ENCODE data around the gene MPZ.
"Not testable (repeated sequence)": the region's sequence is repeated elsewhere in the genome, so short reads cannot be mapped to it uniquely, and the experiment has no call there.

Gene MPZ

GRCh38 chr1:161299347-161299746 is 10.4 kb downstream of the MPZ start:
- peak; percentile 65 for DNase-seq

- DNase-seq, result peak; percentile 10
Observed at GRCh38 chr1:161298116-161298515, 11.7 kb downstream of the MPZ start.

- DNase-seq, result no peak
Observed at GRCh38 chr1:161297415-161297814, 12.4 kb downstream of the MPZ start.

- DNase-seq, result no peak
Observed at GRCh38 chr1:161290779-161291178, 19.0 kb downstream of the MPZ start.

GRCh38 chr1:161287482-161288054 is 22.2 kb downstream of the MPZ start:
- DNase-seq, result no peak

GRCh38 chr1:161285521-161285920 is 24.2 kb downstream of the MPZ start:
- no peak for DNase-seq

- DNase-seq, result no peak
Observed at GRCh38 chr1:161285113-161285512, 24.7 kb downstream of the MPZ start.

GRCh38 chr1:161282991-161283390 is 26.8 kb downstream of the MPZ start:
- DNase-seq, result no peak

GRCh38 chr1:161274874-161275273 is 34.9 kb downstream of the MPZ start:
- no peak for DNase-seq

- no peak for DNase-seq
Observed at GRCh38 chr1:161273402-161273801, 36.4 kb downstream of the MPZ start.

- DNase-seq, result peak; percentile 6
Observed at GRCh38 chr1:161267321-161267720, 42.4 kb downstream of the MPZ start.

GRCh38 chr1:161266836-161267235 is 42.9 kb downstream of the MPZ start:
- no peak for DNase-seq

- DNase-seq, result no peak
Observed at GRCh38 chr1:161266202-161266601, 43.6 kb downstream of the MPZ start.

GRCh38 chr1:161265305-161265704 is 44.5 kb downstream of the MPZ start:
- no peak for DNase-seq

GRCh38 chr1:161261261-161262235 is 48.2 kb downstream of the MPZ start:
- DNase-seq, result no peak

GRCh38 chr1:161260376-161261260 is 49.1 kb downstream of the MPZ start:
- no peak for DNase-seq

GRCh38 chr1:161259765-161260164 is 50.0 kb downstream of the MPZ start:
- DNase-seq, result no peak

GRCh38 chr1:161259345-161259702 is 50.4 kb downstream of the MPZ start:
- DNase-seq, result no peak

GRCh38 chr1:161258439-161259344 is 51.1 kb downstream of the MPZ start, which contains the start of gene PCP4L1:
Gene PCP4L1 (plus strand): TSS chr1:161258745. CDS start chr1:161258975, 230 bp downstream.
- DNase-seq, result no peak

GRCh38 chr1:161257109-161257508 is 52.7 kb downstream of the MPZ start:
- DNase-seq, result not testable (repeated sequence)

GRCh38 chr1:161255955-161256520 is 53.7 kb downstream of the MPZ start:
- not testable (repeated sequence) for DNase-seq

- DNase-seq, result not testable (repeated sequence)
Observed at GRCh38 chr1:161255302-161255701, 54.5 kb downstream of the MPZ start.

All from GF-D8 (cell line).